Fibroblast of skin of left quadriceps (primary cell): ENCODE measurements around the gene ATP5ME.

ENCODE experiments used
- DNase-seq, 2 experiments: peaks; one replicate each; pipeline ENCODE4 v3.0.0-alpha.2; 2013; ENCODE audit warnings: low read depth in 2 of 2

The ATP5ME gene

GRCh38 chr4:684623-685327, 10.7 kb upstream of the ATP5ME start:
- DNase-seq: no peak

- no peak for DNase-seq
Measured at GRCh38 chr4:683982-684622, 10.0 kb upstream of the ATP5ME start.

DNA sequence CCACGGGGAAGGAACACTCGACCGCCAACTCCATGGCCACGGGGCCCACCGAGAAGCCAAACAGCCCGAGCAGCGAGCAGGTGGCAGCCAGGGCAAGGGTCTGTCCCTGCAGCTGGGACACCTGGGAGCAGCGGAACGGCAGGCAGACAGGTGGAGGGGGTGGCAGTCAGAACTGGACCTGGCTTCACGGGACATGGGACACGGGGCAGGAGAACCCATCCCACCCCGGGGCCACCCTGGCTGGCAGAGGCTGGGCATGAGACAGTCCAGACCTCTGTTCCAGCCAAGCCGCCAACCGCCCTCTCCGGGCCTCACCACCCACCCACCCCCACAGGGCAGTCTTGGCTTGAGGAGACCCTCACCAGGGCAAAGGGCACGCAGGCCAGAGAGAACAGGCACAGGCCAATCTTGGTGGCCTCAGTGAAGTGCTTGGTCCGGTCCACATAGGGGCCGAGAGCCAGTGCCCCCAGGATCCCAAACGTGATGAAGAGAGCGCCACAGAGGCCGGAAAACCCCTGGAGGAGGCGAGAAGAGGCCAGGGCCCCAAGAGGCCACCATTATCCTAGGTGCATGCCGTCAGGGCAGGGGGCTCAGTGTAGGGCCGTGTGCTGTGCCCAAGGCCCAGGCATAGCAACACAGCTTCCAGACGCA, 9.3 kb upstream of the ATP5ME start:
- DNase-seq: no peak

GRCh38 chr4:682490-683172, 8.6 kb upstream of the ATP5ME start:
- no peak for DNase-seq

DNA sequence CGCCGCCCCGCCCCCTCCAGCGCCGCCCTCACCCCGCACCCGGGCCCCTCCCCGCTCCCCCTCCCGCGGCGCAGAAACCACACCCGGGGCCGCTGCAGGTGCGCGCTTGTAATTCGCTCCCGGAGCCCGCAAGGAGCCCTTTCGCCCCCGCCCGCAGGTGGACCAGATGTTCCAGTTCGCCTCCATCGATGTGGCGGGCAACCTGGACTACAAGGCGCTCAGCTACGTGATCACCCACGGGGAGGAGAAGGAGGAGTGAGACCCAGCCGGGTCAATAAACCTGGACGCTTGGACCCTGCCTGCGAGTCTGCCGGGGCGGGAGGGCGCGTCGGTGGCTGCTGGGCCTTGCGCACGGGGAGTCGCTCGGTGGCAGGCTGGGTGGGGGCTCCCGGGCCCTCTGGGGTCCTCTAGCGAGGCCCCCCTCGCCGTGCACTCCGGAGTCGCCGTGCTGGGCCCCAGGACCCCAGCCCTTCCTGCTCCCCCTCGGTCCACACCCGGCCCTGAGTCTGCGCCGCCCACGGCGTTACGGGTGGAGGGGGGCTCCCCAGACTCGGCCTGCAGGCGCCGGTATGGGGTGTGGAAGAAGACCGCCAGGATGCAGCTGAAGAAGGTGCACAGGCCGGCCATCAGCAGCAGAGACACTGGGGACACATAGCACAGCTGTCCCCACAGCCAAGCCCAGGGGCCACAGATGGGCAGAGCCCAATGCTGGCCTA, 7.8 kb upstream of the ATP5ME start:
- no peak for DNase-seq

- DNase-seq: no peak
Measured at GRCh38 chr4:680928-681645, 7.0 kb upstream of the ATP5ME start.

GRCh38 chr4:680551-680927, 6.5 kb upstream of the ATP5ME start:
- DNase-seq: no peak

DNA sequence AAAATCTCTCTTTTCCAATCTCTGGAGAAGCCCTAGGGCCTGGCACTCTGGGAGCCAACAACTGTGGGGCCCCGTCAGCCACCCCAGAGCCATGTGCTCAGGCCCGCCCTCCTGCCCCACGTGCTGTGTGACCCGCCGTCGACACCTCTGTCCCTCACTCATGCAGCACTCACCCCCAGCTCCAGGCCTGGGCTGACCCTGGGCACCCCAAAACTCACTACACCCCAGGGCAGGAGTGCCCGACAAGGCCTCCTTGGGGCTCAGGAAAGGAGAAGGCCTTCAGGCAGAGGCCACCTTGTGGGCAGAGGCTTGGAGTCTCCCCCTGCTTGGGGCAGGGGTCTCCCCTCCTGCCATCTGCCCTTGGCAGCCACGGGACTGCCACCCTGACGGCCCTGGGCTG, 6.0 kb upstream of the ATP5ME start:
- DNase-seq: no peak

DNA sequence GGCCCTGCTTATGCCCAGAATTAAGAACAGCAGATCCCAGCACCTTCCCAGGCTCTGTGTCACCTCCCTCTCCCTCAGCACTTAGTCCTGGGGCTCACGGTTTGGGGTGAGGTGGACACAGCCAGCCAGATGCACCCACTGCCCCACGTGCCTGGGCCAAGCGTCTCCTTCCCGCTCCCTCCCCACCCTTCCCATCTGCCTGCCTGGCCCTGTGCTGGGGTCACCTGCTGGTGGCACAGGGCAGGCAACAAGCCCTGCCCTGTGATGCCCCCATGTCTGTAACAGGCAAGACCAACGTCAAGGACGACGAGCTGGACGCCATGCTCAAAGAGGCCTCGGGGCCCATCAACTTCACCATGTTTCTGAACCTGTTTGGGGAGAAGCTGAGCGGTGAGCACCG, 5.6 kb upstream of the ATP5ME start:
- DNase-seq: no peak

GRCh38 chr4:679104-679481, 5.0 kb upstream of the ATP5ME start:
- no peak for DNase-seq

DNA sequence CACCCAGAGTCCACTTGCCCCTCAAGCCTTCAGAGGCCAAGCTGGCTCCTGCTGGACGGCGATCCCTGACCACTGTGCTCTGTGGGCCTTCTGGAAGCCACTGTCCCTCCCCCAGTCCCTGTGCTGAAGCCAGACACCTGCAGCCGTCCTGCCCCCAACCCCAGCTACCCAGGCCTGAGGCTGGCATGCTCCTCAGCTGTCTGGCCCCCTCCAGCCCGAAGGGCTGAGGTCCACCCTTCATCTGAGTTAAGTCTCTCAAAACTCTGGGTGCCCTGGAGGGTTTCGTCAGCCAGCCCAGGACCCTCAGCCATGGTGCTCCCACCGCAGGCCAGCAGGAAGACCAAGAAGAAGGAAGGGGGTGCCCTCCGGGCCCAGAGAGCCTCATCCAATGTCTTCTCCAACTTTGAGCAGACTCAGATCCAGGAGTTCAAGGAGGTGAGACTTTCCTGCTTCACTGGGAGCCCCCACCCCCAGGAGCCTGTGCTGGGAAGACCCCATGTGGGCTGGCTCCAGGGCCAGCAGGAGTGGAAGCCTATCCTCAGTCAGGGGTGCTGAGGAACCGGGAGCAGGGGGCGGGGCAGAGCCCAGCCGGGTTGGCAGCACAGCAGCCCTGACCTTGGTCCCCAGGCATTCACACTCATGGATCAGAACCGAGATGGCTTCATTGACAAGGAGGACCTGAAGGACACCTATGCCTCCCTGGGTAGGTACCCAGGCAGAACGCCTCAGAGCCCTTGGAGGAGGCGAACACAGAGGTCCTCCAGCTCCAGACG, 4.4 kb upstream of the ATP5ME start:
- DNase-seq: no peak

GRCh38 chr4:677431-678293, 3.6 kb upstream of the ATP5ME start:
- DNase-seq: no peak

- DNase-seq: no peak
Measured at GRCh38 chr4:676871-677235, 2.8 kb upstream of the ATP5ME start.

DNA sequence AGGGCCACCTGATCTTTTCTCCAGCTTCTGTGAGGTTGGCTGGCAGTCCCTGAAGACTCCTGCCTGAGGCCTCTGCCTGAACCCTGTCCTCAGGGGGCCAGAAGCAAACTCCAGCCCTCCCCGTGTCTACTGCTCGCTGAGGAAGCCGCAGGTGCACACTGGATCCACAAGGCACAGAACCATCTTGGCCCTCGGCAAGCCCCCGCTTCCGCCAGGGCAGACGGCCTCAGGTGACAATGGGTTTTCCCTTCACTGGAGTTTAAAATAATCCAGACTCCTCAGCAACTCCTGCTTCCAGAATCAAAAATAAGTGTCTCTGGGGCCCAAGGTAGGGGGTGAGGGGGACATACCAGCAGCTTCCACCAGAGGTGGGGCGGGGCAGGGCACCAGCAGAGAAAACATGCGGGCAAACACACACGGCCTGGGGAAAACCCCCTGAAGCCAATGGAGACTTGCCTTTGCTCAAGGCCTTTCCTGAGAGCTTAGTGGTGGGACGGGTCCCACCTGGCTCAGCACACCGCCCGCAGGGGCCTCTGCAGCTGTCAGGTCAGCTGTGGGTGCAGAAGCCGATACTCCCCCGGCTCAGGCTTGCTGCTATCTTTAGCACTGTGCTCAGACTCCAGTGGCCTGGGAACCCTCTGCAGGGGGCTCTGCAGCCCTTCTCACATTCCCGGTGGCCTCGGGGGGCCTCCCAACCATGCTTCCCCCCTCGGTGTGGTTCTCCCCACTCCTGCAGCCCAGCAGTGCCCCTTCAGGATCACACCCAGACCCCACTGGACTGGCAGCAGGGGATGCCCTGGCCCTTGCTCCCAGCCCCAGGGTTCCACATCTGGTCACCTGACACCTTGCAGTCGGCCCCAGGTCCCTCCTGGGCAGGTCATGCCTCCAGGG, 2.1 kb upstream of the ATP5ME start:
- DNase-seq: no peak

DNA sequence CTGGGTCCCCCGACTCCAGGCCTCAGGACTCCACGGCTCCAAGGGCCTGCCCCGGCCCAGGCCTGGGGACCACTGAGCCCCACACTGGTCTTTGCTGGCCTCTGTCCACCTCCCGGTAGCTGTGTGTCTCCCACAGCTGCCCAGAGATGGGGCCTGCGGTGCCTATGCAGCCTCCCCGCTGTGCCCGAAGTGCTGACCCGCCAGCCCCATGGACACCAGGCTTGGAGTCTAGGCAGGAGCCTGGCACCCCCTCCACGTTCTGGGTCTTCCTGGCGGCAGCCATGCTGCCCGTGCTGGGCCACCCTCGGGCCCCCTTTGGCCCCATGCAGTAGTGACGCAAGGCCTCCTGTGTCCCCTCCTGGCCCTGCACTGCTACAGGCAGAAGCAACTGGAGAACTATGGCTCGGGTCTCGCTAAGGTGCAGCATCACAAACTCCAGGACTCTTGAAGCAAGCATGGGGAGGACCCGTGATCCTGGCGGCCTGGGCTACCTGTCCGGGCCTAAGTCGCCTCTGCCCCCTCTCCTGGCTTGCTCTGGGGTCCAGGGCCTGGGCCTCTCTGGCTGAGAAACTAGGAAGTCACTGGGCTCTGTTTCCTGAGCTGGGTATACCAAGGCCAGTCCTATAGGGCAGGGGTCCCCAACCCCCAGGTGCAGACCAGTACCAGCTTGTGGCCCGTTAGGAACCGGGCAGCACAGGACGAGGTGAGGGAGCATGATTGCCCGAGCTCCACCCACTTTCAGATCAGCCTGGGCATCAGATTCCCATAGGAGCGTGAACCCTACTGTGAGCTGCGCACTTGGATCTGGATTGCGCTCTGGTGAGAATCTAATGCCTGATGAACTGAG, 1.2 kb upstream of the ATP5ME start:
- no peak for DNase-seq

DNA sequence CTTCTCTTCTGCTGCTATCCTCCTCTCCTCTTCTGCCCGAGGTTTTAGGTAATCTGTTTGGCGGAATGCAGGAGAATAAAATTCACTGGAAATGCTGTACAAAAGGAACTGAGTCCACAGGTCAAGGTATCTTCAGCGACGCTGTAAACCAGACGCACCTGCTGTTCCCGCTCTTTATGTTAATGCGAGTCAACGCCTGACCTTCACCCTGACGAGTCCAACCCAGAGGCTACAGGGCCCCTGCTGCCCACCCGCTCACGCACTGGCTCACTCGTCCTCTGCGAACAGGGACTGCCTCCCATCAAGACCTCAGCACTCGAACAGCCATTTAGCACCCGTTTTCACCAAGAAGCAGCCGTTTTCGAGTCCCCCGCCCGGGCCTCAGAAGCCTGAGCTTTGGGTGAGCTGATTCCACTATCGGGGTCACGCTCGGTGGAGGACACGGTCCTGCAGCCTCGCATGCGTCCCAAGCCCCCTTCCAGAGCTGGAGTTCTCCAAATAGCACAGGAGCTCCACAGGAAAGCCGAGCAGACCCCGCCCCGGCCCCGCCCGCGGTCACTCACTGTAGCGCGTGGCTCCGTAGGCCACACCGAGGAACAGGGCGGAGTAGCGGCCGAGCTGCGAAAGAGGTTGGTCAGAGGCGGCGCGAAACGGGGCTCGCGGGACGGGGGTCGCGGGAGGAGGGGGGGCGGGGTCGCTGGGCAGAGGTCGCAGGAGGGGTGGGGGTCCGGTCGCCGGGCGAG, 556 bp downstream of the ATP5ME start:
- no peak for DNase-seq

DNA sequence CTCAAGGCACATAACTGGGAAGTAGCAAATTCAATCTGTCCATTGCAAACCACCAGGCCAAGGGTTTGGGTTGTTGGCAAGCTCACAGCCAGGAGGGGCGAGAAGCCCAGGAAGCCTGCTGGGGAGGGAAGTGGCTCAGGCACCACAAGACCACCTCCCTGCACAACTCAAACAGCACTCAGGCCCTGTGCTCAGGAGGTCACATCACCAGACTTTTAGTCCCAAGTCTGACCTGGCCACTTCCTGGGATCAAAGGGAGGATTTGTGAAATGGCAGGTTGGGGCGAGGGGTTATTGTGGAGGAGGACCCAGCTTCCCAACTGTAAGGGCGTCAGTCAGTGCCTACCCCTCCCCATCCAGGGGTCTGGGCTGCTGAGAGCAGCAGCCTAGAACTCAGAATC, 2.3 kb downstream of the ATP5ME start:
- no peak for DNase-seq
